RWPE2 (cell line): Measurements from ENCODE around the gene MOB2.

Experiments
- ATAC-seq: fragments of 200-7000 bp; cut with Tn5 transposase; 3 replicates; pipeline ENCODE4 v1.9.1; 2021; ENCODE audit warnings: low read depth
- DNase-seq: peaks from one replicate; pipeline ENCODE4 v3.0.0-alpha.2; 2020; ENCODE audit warnings: low spot score
- H3K27ac ChIP-seq: fragments of 450-650 bp; 2 replicates; pipeline ENCODE4 v1.5.1; 2017; ENCODE audit warnings: mild to moderate bottlenecking; ENCODE audit not compliant: poor library complexity, severe bottlenecking
- H3K27me3 ChIP-seq: fragments of 250-450 bp; sonication (Bioruptor Pico); 2 replicates; pipeline ENCODE4 v1.5.1; 2021; ENCODE audit warnings: mild to moderate bottlenecking, moderate library complexity; ENCODE audit not compliant: insufficient read depth, poor library complexity, severe bottlenecking
- H3K36me3 ChIP-seq: fragments of 250-450 bp; sonication (Bioruptor Pico); 2 replicates; pipeline ENCODE4 v1.5.1; 2020; ENCODE audit warnings: low read depth, mild to moderate bottlenecking, moderate library complexity
- H3K4me1 ChIP-seq: fragments of 250-450 bp; sonication (Bioruptor Pico); 2 replicates; pipeline ENCODE4 v1.5.1; 2021; ENCODE audit warnings: mild to moderate bottlenecking, moderate library complexity; ENCODE audit not compliant: insufficient read depth, poor library complexity, severe bottlenecking
- H3K4me3 ChIP-seq: fragments of 250-450 bp; sonication (Bioruptor Pico); 2 replicates; pipeline ENCODE4 v1.5.1; 2021; ENCODE audit warnings: mild to moderate bottlenecking, moderate library complexity; ENCODE audit not compliant: severe bottlenecking
- H3K9me3 ChIP-seq: fragments of 250-450 bp; sonication (Bioruptor Pico); 2 replicates; pipeline ENCODE4 v1.5.1; 2021; ENCODE audit warnings: mild to moderate bottlenecking, moderate library complexity; ENCODE audit not compliant: severe bottlenecking
- TF ChIP-seq, protein P1 (sequence below): fragments of 450-650 bp; IDR thresholded peaks from one replicate; pipeline ENCODE4 v1.5.1; 2017; ENCODE audit warnings: mild to moderate bottlenecking, moderate library complexity; ENCODE audit not compliant: poor library complexity, severe bottlenecking

Gene MOB2

GRCh38 chr11:1459219-1459575 lies 27.4 kb downstream of the MOB2 start:
- peaks cover 10% of the 10 kb centered on the region for H3K27me3 ChIP-seq
- TF ChIP-seq, protein P1, sequence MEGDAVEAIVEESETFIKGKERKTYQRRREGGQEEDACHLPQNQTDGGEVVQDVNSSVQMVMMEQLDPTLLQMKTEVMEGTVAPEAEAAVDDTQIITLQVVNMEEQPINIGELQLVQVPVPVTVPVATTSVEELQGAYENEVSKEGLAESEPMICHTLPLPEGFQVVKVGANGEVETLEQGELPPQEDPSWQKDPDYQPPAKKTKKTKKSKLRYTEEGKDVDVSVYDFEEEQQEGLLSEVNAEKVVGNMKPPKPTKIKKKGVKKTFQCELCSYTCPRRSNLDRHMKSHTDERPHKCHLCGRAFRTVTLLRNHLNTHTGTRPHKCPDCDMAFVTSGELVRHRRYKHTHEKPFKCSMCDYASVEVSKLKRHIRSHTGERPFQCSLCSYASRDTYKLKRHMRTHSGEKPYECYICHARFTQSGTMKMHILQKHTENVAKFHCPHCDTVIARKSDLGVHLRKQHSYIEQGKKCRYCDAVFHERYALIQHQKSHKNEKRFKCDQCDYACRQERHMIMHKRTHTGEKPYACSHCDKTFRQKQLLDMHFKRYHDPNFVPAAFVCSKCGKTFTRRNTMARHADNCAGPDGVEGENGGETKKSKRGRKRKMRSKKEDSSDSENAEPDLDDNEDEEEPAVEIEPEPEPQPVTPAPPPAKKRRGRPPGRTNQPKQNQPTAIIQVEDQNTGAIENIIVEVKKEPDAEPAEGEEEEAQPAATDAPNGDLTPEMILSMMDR: no peak
- DNase-seq: no peak
- no peak overlapping the region for H3K27ac ChIP-seq
- H3K4me3 ChIP-seq: no peak overlapping the region
- ATAC-seq: peak; percentile 11; the same call in 1 of the 3 replicates
- H3K4me1 ChIP-seq: no peaks in the 10 kb centered on the region
- no peaks in the 10 kb centered on the region for H3K9me3 ChIP-seq
- no peaks in the 10 kb centered on the region for H3K36me3 ChIP-seq

GRCh38 chr11:1458340-1459218 lies 28.0 kb downstream of the MOB2 start:
- DNase-seq: no peak
- Histone ChIP-seq H3K4me3 (no peak overlapping the region), H3K9me3 (no peaks in the 10 kb centered on the region), H3K27me3 (peaks cover 10% of the 10 kb centered on the region), H3K36me3 (no peaks in the 10 kb centered on the region), H3K27ac (no peak overlapping the region), H3K4me1 (no peaks in the 10 kb centered on the region)
- TF ChIP-seq, protein P1: peak; percentile 23
- peak; percentile 59 for ATAC-seq

- no peak overlapping the region for H3K27ac ChIP-seq
Measured at GRCh38 chr11:1457856-1458255, 28.7 kb downstream of the MOB2 start.

DNA sequence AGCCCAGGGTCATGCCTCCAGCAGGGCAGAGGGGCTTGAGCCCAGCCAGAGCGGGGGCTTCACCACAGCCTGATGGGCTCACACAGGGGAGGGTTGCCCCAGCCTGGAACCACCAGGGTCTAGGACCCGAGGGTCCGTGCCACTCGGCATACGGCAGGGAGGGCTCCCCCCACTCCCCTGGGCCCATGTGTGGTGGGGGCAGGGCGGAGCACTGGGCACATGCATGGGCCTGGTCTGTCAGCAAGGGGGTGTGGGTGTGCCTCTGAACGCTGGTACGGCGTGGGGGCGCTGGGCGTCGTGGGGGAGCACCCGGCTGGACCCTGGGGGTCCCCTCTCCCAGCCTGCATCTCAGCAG lies 29.3 kb downstream of the MOB2 start:
- ATAC-seq: no peak

More at GRCh38 chr11:1457856-1458255, 28.7 kb downstream of the MOB2 start:
- no peak for ATAC-seq
- H3K27me3 ChIP-seq: peaks cover 10% of the 10 kb centered on the region
- no peaks in the 10 kb centered on the region for H3K36me3 ChIP-seq
- no peak for DNase-seq
- H3K9me3 ChIP-seq: no peaks in the 10 kb centered on the region
- H3K4me1 ChIP-seq: no peaks in the 10 kb centered on the region
- TF ChIP-seq, protein P1: no peak
- no peak overlapping the region for H3K4me3 ChIP-seq

More for the DNA sequence above, 29.3 kb downstream of the MOB2 start:
- Histone ChIP-seq H3K9me3 (no peaks in the 10 kb centered on the region), H3K4me3 (no peak overlapping the region), H3K36me3 (no peaks in the 10 kb centered on the region), H3K27ac (no peak overlapping the region), H3K27me3 (peaks cover 10% of the 10 kb centered on the region), H3K4me1 (no peaks in the 10 kb centered on the region)
- TF ChIP-seq, protein P1: no peak
- DNase-seq: no peak
